Measurements from ENCODE around the gene PLXND1. TPM values are rescaled to one million over a fixed set of nuclear protein-coding genes. Genes with fewer than 3 reads are reported as not detected.
A peak's percentile ranks its signal among the peaks of the same experiment; 100 is the strongest.

Gene PLXND1
- total and polyA plus RNA-seq, 8 donors: 15.5 to 66.2 (median 28.5) TPM

DNA sequence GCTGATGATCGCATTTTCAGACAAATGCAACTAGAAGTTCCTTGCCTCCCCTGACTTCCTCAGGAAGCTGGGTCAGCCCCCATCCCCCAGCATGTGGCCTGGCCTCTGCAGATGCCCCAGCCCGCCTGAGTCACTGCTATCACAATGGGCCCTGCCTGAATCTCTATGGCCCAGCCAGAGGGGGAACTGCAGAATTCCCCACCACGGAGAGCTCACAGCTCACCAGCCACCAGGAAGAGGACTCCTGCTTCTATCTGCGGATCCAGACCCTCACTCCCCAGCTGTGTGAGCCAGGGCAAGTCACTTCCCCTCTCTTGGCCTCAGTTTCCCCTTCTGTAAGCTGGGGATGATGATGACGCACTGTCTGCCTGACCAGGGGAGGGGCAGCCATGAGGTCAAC lies 6.9 kb downstream of the PLXND1 start:
- FAIRE-seq: no peak
- H3K27ac ChIP-seq: peak overlapping the region in 2 of 4 donors; percentile 0 to 39
- H3K4me3 ChIP-seq: no peak overlapping the region
- H3K36me3 ChIP-seq: no peaks in the 10 kb centered on the region
- WGBS, 2 donors: 71 to 88% methylated on average over 5 of the region's 5 CpGs
- DNase-seq: no peak
- no peaks in the 10 kb centered on the region for H3K9me3 ChIP-seq
- peaks cover 0 to 9% (median 7%) of the 10 kb centered on the region in 3 donors for H3K4me1 ChIP-seq
- peak in 2 of 4 donors; percentile 8 to 40 for ATAC-seq
- intact Hi-C loops (cut with DNase I): no loop called here
- TF ChIP-seq, protein P1, sequence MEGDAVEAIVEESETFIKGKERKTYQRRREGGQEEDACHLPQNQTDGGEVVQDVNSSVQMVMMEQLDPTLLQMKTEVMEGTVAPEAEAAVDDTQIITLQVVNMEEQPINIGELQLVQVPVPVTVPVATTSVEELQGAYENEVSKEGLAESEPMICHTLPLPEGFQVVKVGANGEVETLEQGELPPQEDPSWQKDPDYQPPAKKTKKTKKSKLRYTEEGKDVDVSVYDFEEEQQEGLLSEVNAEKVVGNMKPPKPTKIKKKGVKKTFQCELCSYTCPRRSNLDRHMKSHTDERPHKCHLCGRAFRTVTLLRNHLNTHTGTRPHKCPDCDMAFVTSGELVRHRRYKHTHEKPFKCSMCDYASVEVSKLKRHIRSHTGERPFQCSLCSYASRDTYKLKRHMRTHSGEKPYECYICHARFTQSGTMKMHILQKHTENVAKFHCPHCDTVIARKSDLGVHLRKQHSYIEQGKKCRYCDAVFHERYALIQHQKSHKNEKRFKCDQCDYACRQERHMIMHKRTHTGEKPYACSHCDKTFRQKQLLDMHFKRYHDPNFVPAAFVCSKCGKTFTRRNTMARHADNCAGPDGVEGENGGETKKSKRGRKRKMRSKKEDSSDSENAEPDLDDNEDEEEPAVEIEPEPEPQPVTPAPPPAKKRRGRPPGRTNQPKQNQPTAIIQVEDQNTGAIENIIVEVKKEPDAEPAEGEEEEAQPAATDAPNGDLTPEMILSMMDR (IDR thresholded peaks at IDR 0.05): no peak
- H3K27me3 ChIP-seq: no peaks in the 10 kb centered on the region

DNA sequence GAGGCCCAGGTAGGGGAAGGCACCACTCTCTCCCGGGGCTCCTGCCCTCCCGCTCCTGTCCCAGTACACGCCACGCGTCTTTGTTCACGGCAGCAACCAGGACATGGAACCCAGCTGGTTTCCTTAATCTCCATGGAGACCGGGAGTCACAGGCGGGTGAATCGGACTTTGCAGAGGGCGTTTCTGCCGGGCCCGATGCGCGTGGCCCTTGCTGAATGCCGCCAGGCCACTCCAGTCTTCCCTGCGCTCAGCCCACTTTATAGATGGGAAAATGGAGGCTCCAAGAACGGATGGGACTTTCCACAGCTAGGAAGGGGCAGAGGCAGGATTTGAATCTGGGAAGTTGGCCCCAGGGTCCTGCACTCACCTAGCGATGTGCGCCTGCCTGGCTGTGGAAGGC lies 7.4 kb downstream of the PLXND1 start:
- intact Hi-C loops (cut with DNase I): no loop called here

DNA sequence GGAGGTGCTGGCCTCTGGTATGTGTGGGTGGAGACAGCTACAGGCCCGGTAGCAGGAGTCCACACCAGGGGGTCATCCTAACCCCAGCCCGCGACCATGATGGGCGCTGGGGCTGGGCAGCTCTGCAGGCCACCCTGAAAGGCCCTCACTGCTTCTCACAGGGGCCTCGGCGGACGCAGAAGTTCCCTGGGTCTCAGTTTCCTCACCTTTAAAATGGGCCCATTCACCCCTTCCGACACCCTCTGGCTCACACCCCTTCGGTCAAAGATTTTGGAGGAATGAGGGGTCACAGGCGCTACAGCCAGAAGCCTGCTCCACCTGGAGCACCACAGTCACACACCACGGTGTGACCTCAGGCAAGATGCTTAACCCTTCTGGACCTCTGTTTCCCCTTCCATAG lies 8.0 kb downstream of the PLXND1 start:
- FAIRE-seq (no peak), ATAC-seq (no peak), DNase-seq (no peak)
- TF ChIP-seq, protein P1 (IDR thresholded peaks at IDR 0.05): no peak
- Histone ChIP-seq H3K4me3 (no peak overlapping the region), H3K27ac (no peak overlapping the region), H3K36me3 (no peaks in the 10 kb centered on the region), H3K9me3 (no peaks in the 10 kb centered on the region), H3K4me1 (peaks cover 0 to 4% (median under 1%) of the 10 kb centered on the region in 3 donors), H3K27me3 (no peaks in the 10 kb centered on the region)
- intact Hi-C loops (cut with DNase I): no loop called here
- WGBS, 2 donors: 88 to 90% methylated on average over 11 of the region's 11 CpGs

More for the DNA sequence above, 7.4 kb downstream of the PLXND1 start:
- Histone ChIP-seq H3K4me1 (peaks cover 0 to 7% (median 6%) of the 10 kb centered on the region in 3 donors), H3K4me3 (no peak overlapping the region), H3K36me3 (no peaks in the 10 kb centered on the region), H3K27me3 (no peaks in the 10 kb centered on the region), H3K27ac (peak overlapping the region in 1 of 4 donors; percentile 0), H3K9me3 (no peaks in the 10 kb centered on the region)
- DNase-seq (no peak), ATAC-seq (no peak), FAIRE-seq (no peak)
- TF ChIP-seq, protein P1 (IDR thresholded peaks at IDR 0.05): no peak
- 83 to 88% methylated on average over 19 of the region's 19 CpGs for WGBS, 2 donors

DNA sequence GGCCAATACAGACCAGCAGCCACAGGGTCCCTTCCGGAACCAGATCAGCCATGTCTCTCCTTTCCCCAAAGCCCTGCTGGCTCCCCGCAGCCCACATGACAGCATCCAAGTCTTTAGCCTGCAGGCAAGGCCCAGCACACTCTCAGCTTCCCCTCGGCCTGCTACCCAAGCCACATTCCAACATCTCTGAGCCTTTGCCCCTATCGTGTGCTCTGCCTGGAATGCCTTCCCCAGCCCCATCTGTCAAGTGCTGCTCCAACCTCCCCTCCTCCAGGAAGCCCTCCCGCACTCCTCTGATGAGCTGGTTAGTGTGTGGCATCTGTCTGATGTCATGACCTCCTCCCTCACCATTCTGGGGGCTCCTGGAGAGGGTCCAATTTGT lies 8.5 kb downstream of the PLXND1 start:
- H3K27ac ChIP-seq: peak overlapping the region in 1 of 4 donors; percentile 46
- ATAC-seq (no peak), FAIRE-seq (no peak), DNase-seq (no peak)
- H3K36me3 ChIP-seq: no peaks in the 10 kb centered on the region
- TF ChIP-seq, protein P1 (IDR thresholded peaks at IDR 0.05): no peak
- intact Hi-C loops (cut with DNase I): no loop called here
- H3K27me3 ChIP-seq: no peaks in the 10 kb centered on the region
- no peak overlapping the region for H3K4me3 ChIP-seq
- 78 to 82% methylated on average over 5 of the region's 5 CpGs for WGBS, 2 donors
- no peaks in the 10 kb centered on the region for H3K9me3 ChIP-seq
- H3K4me1 ChIP-seq: peaks cover 0 to 3% (median 0%) of the 10 kb centered on the region in 3 donors

DNA sequence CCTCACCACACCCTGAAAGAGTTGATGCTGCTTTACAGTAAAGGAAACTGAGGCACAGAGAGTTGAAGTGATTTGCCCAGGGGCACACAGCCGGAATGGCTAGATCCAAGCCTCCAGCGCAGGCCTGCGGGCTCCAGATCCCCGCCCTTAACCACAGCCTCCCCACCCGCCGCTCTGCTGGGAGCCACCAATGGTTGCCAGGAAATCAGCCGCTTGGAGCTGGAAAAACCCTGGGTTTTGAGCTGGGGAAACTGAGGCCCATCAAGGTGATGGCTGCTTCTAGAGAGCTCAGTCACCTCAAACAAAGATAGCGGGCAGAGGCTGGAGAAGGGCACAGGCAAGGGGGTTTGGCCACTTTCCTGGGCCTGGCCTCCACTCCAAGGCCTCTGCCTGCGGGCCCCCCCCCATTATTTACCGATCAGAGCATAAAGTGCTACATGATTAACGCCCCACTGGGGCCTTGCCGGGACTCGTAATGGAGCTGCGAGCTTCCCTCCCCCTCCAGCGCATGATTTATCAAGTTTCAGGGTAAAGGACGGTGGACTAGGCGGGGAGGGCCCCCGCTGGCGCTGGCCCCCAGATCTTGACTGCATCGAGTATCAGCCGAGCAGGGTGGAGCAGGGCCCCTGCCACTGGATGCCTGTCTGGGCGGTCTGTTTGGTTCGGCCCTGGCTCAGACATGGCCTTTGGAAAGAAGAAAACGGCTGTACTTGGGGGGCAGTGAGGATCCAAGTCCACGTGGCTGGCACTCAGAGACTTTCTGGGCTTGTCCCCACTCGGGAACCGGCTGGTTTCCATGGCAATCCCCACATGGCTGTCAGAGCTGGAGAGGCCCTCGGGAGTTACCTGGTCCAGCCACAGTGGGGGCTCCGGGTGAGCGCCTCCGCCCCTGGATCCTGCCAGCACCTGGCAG lies 9.1 kb downstream of the PLXND1 start:
- DNase-seq: no peak
- H3K4me1 ChIP-seq: peaks cover 0 to 3% (median 0%) of the 10 kb centered on the region in 3 donors
- intact Hi-C loops (cut with DNase I): no loop called here
- FAIRE-seq: no peak
- WGBS, 2 donors: 74 to 75% methylated on average over 30 to 31 of the region's 31 CpGs
- H3K36me3 ChIP-seq: no peaks in the 10 kb centered on the region
- peak overlapping the region in 3 of 4 donors; percentile 1 to 46 (median 8) for H3K27ac ChIP-seq
- no peaks in the 10 kb centered on the region for H3K27me3 ChIP-seq
- peak in 1 of 4 donors; percentile 3 for ATAC-seq
- TF ChIP-seq, protein P1 (IDR thresholded peaks at IDR 0.05): no peak
- no peaks in the 10 kb centered on the region for H3K9me3 ChIP-seq
- H3K4me3 ChIP-seq: no peak overlapping the region

Data from pancreas (tissue), 10 donors.